Endothelial cell (in vitro differentiated cells): ENCODE data around the gene MBTPS1. TPM values are rescaled to one million over a fixed set of nuclear protein-coding genes. Genes with fewer than 3 reads are reported as not detected.

Experiments used
- DNase-seq: peaks from one replicate; pipeline ENCODE4 v3.0.0; 2021; ENCODE audit warnings: low spot score
- H3K27ac Mint-ChIP-seq: one replicate; pipeline ENCODE4 v1.8.0; 2021; ENCODE audit warnings: mixed read lengths, inconsistent platforms; ENCODE audit not compliant: unreplicated experiment
- H3K27me3 Mint-ChIP-seq: one replicate; pipeline ENCODE4 v1.8.0; 2021; ENCODE audit warnings: mild to moderate bottlenecking, moderate library complexity, mixed read lengths, inconsistent platforms; ENCODE audit not compliant: unreplicated experiment
- H3K36me3 Mint-ChIP-seq: one replicate; pipeline ENCODE4 v1.8.0; 2021; ENCODE audit warnings: mild to moderate bottlenecking, low read depth, mixed read lengths, inconsistent platforms; ENCODE audit not compliant: unreplicated experiment
- H3K4me1 Mint-ChIP-seq: one replicate; pipeline ENCODE4 v1.8.0; 2021; ENCODE audit warnings: mild to moderate bottlenecking, mixed read lengths, inconsistent platforms; ENCODE audit not compliant: unreplicated experiment
- H3K4me3 Mint-ChIP-seq: one replicate; pipeline ENCODE4 v1.8.0; 2021; ENCODE audit warnings: mild to moderate bottlenecking, mixed read lengths, inconsistent platforms; ENCODE audit not compliant: unreplicated experiment
- H3K9me3 Mint-ChIP-seq: one replicate; pipeline ENCODE4 v1.8.0; 2021; ENCODE audit warnings: mixed read lengths, inconsistent platforms; ENCODE audit not compliant: unreplicated experiment
- CTCF ChIP-seq: fragments of 200-600 bp; sonication (generic); IDR thresholded peaks from one replicate; pipeline ENCODE4 v1.5.0; 2021; ENCODE audit warnings: antibody characterized with exemption; ENCODE audit not compliant: unreplicated experiment
- total RNA-seq: library from RNA; stranded (reverse); fragmentation: NEBNext Ultra II Directional; extraction: Animal tissue kit (Norgen Biotek cat#: 25700); gene quantifications from one replicate; pipeline ENCODE4 v1.2.1, GENCODE V29; 2021; ENCODE audit not compliant: unreplicated experiment

The MBTPS1 gene
- total RNA-seq, 1 donor from 2014 or later = 79.7 TPM

DNA sequence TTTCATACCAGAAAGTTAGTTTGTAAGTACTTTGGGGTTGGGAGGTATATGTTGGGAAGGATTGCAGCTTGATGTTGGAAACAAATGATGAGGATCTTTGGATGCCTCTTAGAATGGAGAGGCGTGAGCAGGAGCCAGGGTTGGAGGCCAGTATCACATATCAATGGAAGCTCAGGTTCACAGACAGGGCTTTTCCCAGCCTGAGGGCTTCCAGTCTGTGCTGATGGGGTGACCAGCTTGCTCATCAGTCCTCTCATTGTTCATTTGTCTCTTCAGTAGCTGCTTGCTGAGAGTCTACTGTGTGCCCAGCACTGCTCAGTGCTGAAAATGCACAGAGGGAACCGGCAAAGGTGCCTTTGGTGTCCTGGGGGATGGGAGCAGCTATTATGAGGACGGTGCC lies 34.2 kb upstream of the MBTPS1 start:
- H3K36me3 Mint-ChIP-seq = no peaks in the 10 kb centered on the region
- no peak for TF ChIP-seq CTCF
- peaks cover 7% of the 10 kb centered on the region for H3K4me1 Mint-ChIP-seq
- no peak overlapping the region for H3K27ac Mint-ChIP-seq
- no peak overlapping the region for H3K4me3 Mint-ChIP-seq
- no peak for DNase-seq
- H3K9me3 Mint-ChIP-seq = no peaks in the 10 kb centered on the region
- peaks cover 1% of the 10 kb centered on the region for H3K27me3 Mint-ChIP-seq

GRCh38 chr16:84144859-84145639 lies 28.3 kb upstream of the MBTPS1 start, which contains the start of the genes DNAAF1 and HSDL1:
Gene DNAAF1 (plus strand): TSS chr16:84145308. CDS start chr16:84145441, 133 bp downstream.
Gene HSDL1 (minus strand): TSS chr16:84145177. CDS start chr16:84131321, 13,856 bp downstream.
- H3K27ac Mint-ChIP-seq = peak within 1 kb of the TSS; percentile 26
- peaks cover 5% of the 10 kb centered on the region for H3K4me1 Mint-ChIP-seq
- DNase-seq = peak; percentile 99
- H3K9me3 Mint-ChIP-seq = no peaks in the 10 kb centered on the region
- peaks cover 3% of the 10 kb centered on the region for H3K36me3 Mint-ChIP-seq
- H3K4me3 Mint-ChIP-seq = peak within 1 kb of the TSS; percentile 96
- no peak for TF ChIP-seq CTCF
- peaks cover 3% of the 10 kb centered on the region for H3K27me3 Mint-ChIP-seq

- peak overlapping the region; percentile 96 for H3K4me3 Mint-ChIP-seq
- no peaks in the 10 kb centered on the region for H3K9me3 Mint-ChIP-seq
- peaks cover 3% of the 10 kb centered on the region for H3K36me3 Mint-ChIP-seq
- TF ChIP-seq CTCF = no peak
- peak; percentile 33 for DNase-seq
- peaks cover 12% of the 10 kb centered on the region for H3K4me1 Mint-ChIP-seq
- H3K27ac Mint-ChIP-seq = peak overlapping the region; percentile 26
- peaks cover 4% of the 10 kb centered on the region for H3K27me3 Mint-ChIP-seq
These were observed 27.6 kb upstream of the MBTPS1 start for GRCh38 chr16:84144209-84144858.

GRCh38 chr16:84143784-84144199 lies 27.1 kb upstream of the MBTPS1 start:
- Mint-ChIP-seq H3K4me3 (peak overlapping the region; percentile 96), H3K36me3 (peaks cover 3% of the 10 kb centered on the region), H3K27me3 (peaks cover 4% of the 10 kb centered on the region), H3K4me1 (peaks cover 18% of the 10 kb centered on the region), H3K9me3 (no peaks in the 10 kb centered on the region), H3K27ac (no peak overlapping the region)
- DNase-seq = no peak
- TF ChIP-seq CTCF = no peak

DNA sequence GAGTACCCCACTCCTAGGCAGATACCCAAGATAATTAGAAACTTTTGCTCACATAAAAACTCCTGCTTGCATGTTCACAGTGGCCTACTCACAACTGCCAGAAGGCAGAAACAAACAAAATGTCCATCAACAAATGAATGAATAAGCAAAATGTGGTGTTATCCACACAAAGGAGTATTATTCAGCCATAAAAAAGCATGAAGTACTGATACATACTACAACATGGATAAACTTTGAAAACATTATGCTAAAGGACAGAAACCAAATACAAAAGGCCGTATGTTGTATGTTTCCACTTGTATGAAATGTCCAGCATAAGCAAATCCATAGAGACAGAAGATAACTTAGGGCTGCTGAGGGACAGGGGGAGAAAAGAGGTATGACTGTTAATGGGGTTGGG lies 26.3 kb upstream of the MBTPS1 start:
- no peak for DNase-seq
- Mint-ChIP-seq H3K27ac (no peak overlapping the region), H3K4me3 (peak overlapping the region; percentile 96), H3K36me3 (peaks cover 3% of the 10 kb centered on the region), H3K9me3 (no peaks in the 10 kb centered on the region), H3K27me3 (peaks cover 4% of the 10 kb centered on the region), H3K4me1 (peaks cover 21% of the 10 kb centered on the region)
- TF ChIP-seq CTCF = no peak
